HG02642 (cell line): Measurements from ENCODE around the gene OBSCN.
"Not testable (repeated sequence)": the region's sequence is repeated elsewhere in the genome, so short reads cannot be mapped to it uniquely, and the experiment has no call there.

ENCODE experiments used
- ATAC-seq: cut with Tn5 transposase; IDR thresholded peaks from one replicate; pipeline ENCODE4 v1.9.1; 2021; ENCODE audit warnings: mild to moderate bottlenecking; ENCODE audit not compliant: unreplicated experiment, poor library complexity

Gene OBSCN

DNA sequence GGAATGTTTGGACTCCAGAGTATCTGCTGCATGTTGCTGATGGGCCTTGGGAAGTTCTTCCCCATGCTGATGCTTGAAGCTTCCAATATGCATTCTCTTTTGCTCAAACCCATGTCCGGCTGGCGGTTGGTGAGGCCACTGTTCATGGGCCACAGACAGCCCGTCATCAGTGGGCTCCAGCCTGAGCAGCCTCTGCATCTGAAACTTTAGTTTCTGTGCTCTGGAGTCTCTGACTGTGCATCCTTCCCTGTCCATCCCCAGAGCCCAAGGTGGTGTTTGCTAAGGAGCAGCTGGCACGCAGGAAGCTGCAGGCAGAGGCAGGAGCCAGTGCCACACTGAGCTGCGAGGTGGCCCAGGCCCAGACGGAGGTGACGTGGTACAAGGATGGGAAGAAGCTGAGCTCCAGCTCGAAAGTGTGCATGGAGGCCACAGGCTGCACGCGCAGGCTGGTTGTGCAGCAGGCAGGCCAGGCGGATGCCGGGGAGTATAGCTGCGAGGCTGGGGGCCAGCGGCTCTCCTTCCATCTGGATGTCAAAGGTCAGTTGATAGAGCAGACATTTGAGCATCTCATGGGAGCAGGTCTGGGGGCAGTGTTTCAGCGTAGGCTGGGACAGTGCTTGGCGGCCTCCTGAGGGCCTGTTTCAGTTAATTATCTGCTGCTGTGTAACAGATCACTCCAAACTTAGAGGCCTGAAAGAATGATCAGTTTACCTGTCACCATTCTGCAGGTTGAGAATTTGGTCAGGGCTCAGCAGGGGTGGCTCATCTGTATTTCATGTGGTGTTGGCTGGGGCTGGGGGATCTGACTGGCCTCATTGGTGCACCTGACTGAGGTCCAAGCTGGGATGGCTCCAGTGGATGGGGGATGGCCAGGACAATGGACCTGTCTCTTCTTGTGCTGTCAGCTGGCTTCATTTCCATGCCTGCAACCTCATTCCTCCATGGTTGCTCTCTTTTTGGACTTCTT is 16.6 kb downstream of the OBSCN start:
- ATAC-seq: no peak

DNA sequence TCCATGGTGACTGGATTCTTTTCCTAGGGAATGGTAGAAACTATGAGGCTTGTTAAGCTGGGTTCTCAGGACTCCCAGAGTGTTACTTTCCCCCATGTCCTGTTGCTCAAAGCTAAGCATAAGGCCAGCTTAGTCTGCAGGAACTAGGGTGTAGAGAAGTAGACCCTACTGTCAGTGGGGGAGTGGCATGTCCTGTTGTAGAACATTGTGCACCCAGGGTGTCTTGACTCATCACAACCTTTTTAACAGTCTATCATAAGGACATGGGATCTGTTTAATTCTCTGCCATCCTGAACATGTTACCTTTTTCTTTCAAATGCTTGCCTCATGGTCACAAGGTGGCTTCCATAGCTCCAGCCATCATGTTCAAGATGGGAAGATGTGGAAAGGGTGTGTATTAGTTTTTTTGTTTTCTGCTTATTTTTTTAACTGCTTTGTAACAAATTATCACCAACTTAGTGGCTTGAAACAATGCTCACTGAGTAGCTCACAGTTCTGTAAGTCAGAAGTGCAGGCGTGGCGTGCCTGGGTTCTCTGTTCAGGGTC is 17.4 kb downstream of the OBSCN start:
- ATAC-seq: no peak

DNA sequence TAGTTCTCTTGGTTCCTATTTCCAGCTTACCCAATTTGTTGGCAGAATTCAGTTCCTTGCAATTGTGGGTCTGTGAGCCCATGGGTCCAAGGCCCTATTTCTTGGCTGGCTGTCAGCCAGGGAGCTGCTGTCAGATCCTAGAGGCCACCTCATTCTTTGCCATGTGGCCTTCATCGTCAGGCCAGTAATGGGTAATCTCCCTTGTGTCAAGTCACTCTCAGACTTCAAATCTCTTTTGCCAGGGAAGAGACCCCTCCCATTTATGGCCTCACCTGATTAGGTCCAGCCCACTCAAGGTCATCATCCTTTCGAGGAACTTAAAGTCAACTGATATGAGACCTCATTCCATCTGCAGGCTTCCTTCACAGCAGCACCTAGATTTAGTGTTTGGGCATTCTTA is 17.9 kb downstream of the OBSCN start:
- no peak for ATAC-seq

DNA sequence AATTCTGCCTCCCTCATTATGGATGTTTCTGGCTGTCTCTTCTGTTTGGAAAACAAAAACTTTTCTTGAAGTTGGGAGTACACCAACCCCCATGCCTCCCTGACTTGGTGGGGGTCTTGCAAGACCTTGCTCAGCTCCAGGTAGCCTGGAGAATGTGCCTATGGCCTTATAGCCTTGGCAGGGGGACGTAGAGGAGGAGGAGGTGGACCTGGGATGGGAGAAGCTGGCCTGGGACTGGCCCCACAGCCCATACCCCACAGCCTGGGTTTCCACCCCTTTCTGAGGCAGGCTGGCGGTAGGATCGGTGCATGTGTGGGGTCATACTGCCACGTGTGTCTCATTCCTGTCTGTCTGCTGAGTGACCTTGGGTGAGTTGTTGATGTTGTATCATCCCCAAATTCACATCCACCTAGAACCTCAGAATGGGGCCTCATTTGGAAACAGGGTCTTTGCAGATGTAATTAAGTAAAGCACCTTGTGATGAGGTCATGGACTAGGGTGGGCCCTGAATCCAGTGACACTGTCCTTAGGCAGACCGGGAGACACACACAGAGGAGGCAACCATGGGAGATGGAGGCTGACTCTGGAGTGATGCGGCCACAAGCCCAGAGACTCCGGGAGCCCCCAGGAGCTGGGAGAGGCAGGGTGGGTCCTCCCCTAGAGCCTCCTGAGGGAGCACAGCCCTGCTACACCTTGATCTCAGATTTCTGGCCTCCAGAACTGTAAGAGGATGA is 18.5 kb downstream of the OBSCN start:
- no peak for ATAC-seq

DNA sequence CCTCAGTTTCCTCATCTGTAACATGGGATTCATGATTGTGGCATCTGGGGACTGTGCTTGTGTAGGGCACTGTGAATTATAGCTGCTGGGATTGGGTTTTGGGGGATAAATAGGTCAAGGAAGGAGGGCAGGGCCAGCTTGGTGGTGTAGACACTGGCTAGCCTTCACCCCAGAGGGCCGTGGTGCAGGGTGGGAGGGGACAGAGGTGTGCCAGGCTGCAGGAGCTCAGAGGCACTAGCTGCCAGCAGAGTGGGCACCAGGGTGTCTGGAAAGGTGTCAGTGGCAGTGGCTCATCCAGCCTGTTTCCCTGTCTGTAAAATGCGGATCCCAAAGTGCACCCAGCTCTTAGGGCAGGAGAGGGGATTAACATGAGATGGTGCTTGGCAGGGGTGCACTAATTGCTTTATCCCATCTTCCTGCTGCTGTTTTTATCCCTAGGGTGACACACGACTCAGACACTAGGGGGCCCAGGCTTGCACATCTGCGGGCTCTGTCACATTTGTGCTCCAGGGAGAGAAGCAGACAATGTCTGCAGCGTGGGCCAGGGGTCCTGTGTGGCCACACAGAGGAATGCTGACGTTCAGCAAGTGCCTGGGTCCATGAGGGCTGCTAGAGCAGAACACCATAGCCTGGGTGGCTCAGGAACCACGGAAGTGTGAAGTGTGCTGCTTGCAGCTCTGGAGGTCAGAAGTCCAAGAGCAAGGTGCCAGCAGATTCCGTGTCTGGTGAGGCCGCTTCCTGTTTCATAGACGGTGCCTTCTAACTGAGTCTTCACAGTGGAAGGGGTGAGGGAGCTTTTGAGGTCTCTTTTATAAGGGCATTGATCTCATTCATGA is 19.3 kb downstream of the OBSCN start:
- no peak for ATAC-seq

DNA sequence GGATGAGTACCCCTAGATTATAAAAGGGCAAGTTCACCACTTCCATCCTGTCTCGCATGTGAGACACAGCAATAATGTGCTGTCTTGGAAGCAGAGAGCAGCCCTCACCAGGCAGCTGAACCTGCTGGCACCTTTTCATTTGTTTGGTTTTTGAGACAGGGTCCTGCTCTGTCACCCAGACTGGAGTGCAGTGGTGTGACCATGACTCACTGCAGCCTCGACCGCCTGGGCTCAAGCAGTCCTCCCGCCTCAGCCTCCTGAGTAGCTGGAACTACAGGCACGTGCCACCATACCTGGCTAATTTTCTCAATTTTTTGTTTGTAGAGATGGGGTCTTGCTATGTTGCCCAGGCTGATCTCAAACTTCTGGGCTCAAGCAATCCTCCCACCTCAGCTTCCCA is 20.3 kb downstream of the OBSCN start:
- ATAC-seq: not testable (repeated sequence)

DNA sequence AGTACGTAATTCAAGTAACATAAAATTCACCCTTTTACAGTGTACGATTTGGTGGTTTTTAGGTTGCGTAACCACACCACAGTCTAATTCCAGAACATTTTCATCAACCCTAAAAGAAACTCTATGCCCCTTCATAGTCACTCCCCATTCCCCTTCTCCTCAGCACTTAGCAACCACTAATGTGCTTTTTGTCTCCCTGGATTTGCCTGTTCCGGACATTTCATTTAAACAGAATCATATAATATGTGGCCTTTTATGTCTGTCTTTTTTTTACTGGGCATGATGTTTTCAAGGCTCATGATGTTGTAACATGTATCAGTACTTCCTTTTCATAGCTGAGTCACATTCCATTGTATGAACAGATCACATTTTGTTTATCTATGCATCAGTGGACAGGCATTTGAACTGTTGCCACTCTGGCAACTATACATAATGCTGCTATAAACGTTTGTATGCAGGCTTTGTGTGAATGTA is 20.8 kb downstream of the OBSCN start:
- no peak for ATAC-seq

DNA sequence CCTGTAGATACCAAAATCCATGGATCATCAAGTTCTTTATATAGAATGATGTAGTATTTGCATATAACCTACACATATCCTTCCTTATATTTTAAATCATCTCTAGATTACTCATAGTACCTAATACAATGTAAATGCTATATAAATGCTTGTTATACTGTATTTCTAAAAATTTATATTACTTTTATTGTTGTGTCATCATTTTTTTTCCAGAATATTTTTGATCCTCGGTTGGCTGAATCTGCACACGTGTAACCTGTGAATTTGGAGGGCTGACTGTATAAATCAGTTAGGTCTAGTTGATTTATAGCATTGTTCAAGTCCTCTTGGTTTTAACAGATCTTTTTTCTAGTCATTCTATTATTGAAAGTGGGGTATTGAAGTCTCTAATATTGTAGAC is 23.3 kb downstream of the OBSCN start:
- no peak for ATAC-seq

DNA sequence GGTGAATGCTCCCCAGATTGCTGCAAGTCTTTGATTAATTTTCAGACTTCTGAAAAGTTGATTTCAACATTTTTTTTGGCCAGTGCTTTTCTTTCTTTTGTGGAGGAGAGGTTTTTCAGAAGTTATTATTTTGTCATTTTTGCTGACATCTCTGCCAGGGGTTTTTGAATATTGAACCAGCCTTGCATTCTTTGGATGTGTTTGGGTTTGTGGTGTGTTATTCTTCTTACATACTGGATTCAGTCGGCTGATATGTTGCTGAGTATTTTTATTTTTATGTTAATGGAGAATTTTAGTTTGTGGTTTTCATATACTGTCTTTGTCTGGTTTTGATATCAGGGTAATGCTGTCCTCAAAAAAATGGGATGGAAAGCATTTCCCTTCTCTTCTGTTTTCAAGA is 25.3 kb downstream of the OBSCN start:
- no peak for ATAC-seq

DNA sequence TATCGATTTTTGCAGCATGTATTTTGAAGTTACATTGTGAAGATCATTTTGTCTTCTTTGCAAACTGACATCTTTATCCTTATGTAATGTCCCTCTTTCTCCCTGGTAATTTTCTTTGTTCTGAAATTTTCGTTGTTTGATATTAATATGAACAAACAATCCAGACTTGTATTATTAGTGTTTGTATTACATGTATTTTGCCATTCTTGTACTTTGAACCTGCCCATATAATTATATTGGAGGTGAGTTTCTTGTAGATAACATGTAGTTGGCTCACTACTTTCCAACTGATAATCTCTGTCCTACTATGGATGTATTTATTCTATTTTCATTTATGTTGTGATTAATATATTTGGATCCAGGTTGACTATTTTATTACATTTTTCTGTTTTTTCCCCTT is 27.1 kb downstream of the OBSCN start:
- ATAC-seq: no peak

DNA sequence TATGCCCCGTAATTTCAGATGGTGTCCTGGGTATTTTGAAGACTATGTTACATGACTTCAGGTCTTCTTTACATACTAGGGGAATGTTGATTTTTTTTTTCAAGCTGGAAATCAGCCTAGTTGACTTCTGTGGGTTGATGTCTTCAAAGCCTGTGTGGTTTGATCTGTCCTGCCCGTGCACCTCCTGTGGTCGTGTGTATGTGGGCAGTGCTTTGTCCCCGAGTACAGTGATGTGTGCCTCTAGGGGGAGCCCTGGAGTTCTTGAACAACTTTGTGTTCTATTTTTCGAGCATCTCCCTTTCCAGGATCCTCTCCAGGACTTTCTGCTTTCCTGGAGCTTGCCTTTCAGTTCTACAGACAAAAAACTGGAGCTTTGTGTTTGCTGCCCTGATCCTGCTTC is 28.9 kb downstream of the OBSCN start:
- no peak for ATAC-seq

DNA sequence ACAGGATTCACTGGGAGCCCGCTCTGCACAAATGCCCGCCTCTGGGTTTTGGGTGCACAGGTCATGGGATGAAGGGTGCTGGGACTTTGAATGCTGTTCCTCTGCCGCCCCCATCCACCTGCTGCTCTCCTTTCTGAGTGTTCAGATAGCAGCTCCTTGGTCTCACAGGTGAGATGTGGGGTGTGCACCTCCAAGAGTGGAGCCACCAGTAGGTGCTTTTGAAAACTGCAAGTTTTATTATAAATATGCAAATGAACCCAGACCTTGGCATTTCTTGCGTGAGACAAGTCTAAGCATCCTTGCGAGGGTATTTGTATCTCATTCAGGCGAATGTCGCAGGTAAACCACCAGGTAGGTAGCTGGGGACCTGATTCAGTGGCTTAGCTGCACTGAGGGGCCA is 30.2 kb downstream of the OBSCN start:
- ATAC-seq: no peak

DNA sequence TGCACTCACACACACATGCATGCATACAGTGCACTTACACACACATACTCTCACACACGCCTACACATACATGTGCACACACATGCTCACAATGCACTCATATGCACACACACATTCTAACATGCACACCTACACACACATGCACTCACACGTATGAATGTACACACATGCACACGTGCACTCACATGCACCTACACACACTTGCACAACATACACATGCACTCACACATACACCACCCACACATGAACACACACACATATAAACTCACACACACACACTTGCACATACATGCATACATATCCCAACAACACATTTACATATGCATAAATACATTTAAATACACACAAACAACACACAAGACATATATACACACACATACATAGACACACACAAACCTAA is 30.6 kb downstream of the OBSCN start:
- ATAC-seq: no peak

DNA sequence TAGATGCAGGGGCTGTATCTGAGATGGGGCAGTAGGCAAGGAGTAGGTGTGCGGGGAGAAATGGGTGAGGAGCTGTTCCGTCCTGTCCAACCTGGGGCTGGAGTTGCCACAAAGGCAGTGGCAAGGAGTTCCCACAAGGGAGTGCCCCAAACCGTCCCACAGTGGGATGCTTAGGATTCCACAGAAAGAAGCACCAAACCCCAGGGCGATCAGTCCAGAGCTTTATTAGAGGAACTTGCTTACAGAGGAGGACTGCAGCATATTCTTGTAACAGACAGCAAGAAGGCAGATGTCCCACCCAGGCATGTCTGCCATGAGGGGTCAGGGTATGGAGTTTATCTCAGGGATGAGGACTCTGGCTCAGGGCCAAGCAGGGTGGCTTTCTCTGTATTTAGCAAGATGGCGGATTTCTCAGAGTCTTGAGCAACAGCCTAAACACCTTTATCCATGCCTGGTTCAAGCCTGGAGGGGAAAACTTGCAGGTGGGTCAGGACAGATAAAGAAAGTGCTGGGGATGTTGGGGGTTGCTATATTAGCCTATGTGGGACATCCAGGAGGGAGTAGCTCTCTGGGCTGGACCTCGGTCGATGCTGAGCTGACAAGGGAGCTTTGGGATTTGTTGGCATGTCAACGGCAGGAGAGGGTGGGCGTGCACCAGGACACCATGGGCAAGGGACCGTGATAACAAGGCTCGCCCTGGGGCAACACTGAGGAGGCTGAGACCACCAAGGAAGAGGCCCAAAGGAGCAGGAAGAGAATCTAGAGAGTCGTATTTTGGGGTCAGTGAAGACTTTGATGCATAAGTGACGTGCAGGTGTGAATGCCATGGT is 32.8 kb downstream of the OBSCN start:
- no peak for ATAC-seq

DNA sequence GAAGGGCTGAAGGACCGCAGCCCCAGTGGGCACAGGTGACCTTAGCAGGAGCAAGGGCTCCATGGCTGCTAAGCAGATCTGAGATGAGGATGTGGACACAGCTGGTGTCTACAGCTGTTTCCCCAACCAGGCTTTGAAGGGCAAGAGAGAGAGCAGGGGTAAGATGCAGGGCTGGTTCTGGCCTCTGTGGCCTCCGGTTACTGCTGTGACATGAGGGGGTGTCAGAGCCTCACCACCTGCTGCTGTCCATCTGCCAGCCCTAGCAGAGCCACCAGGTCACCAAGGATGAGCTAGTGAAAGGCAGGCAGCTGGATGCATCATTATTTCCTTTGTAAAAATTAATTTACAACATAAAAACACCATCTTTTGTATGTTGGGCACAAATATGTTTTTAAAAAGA is 33.4 kb downstream of the OBSCN start:
- no peak for ATAC-seq

DNA sequence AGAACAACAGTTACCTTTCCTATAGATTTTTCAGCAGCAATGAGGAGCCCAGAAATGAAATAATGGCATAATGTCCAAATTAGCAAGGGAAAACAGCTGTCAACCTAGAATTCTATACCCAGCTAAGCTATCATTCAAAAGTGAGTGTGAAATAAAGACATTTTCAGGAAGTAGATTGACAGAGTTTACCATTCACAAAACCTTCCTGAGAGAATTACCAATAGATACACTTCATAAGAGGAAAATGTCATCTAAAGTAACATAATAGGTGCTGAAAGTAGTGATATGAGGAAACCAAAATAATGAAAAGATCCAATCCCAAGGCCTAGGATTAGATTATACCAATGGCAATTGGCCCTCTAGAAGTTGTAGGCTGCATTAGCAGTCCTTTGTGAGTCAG is 34.6 kb downstream of the OBSCN start:
- no peak for ATAC-seq

DNA sequence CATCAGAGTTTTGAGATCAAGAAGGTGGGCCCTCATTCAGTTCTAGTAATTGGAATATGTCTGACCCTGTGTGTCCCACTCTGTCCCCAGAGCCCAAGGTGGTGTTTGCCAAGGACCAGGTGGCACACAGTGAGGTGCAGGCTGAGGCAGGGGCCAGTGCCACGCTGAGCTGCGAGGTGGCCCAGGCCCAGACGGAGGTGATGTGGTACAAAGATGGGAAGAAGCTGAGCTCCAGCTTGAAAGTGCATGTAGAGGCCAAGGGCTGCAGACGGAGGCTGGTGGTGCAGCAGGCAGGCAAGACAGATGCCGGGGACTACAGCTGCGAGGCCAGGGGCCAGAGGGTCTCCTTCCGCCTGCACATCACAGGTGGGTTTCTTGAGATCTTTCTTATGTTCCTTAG is 35.2 kb downstream of the OBSCN start:
- no peak for ATAC-seq

DNA sequence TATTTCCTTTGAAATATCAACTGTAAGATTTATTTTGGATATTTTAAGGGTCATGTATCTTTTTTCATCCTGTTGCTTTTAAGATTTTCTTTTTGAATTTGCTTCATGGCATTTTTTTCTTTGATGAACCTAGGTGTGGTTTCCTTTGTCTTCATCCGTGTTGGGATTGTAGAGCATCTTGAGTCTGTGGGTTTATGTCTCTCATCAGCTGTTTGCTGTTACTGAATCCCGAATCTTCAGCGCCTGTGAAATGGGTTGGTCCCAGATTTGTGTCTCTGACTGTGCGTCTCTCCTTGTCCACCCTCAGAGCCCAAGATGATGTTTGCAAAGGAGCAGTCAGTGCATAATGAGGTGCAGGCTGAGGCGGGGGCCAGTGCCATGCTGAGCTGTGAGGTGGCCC is 36.1 kb downstream of the OBSCN start:
- not testable (repeated sequence) for ATAC-seq

DNA sequence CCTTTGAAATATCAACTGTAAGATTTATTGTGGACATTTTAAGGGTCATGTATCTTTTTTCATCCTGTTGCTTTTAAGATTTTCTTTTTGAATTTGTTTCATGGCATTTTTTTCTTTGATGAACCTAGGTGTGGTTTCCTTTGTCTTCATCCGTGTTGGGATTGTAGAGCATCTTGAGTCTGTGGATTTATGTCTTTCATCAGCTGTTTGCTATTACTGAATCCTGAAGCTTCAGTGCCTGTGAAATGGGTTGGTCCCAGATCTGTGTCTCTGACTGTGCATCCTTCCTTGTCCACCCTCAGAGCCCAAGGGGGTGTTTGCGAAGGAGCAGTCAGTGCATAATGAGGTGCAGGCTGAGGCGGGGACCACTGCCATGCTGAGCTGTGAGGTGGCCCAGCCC is 37.3 kb downstream of the OBSCN start:
- ATAC-seq: no peak
